Measurements from ENCODE around the gene BCAP31. TPM values are rescaled to one million over a fixed set of nuclear protein-coding genes. Genes with fewer than 3 reads are reported as not detected.
"Not testable (repeated sequence)": the region's sequence is repeated elsewhere in the genome, so short reads cannot be mapped to it uniquely, and the experiment has no call there.

Gene BCAP31
- total RNA-seq, 1 donor from 2014 or later, result 126 TPM

GRCh38 chrX:153755136-153755535 lies 30.9 kb upstream of the BCAP31 start:
- Histone ChIP-seq H3K4me3 (no peak overlapping the region), H3K27me3 (no peaks in the 10 kb centered on the region), H3K4me1 (no peaks in the 10 kb centered on the region), H3K36me3 (no peaks in the 10 kb centered on the region), H3K27ac (no peak overlapping the region), H3K9me3 (no peaks in the 10 kb centered on the region)
- TF ChIP-seq POLR2A (IDR thresholded peaks at IDR 0.05), result no peak
- TF ChIP-seq POLR2AphosphoS5 (IDR thresholded peaks at IDR 0.05; ENCODE audit: insufficient read depth in 1 of 2, low read depth in 1 of 2), result no peak
- TF ChIP-seq CTCF (IDR thresholded peaks at IDR 0.05), result no peak
- intact Hi-C loops (cut with DNase I), result no loop called here
- DNase-seq (ENCODE audit: extremely low spot score in 2 of 2), result no peak

GRCh38 chrX:153750127-153750774 lies 26.1 kb upstream of the BCAP31 start:
- Histone ChIP-seq H3K27me3 (no peaks in the 10 kb centered on the region), H3K4me1 (no peaks in the 10 kb centered on the region), H3K27ac (no peak overlapping the region), H3K4me3 (no peak overlapping the region), H3K36me3 (no peaks in the 10 kb centered on the region), H3K9me3 (no peaks in the 10 kb centered on the region)
- intact Hi-C loops (cut with DNase I), result no loop called here
- TF ChIP-seq POLR2A (IDR thresholded peaks at IDR 0.05), result no peak
- no peak for TF ChIP-seq POLR2AphosphoS5 (IDR thresholded peaks at IDR 0.05; ENCODE audit: insufficient read depth in 1 of 2, low read depth in 1 of 2)
- TF ChIP-seq CTCF (IDR thresholded peaks at IDR 0.05), result no peak
- no peak for DNase-seq (ENCODE audit: extremely low spot score in 2 of 2)

- H3K27ac ChIP-seq; intact Hi-C loops (cut with DNase I); H3K4me1 ChIP-seq; DNase-seq (ENCODE audit: extremely low spot score in 2 of 2); H3K9me3 ChIP-seq; H3K36me3 ChIP-seq; H3K27me3 ChIP-seq; H3K4me3 ChIP-seq: not testable (repeated sequence)
These were observed 24.8 kb upstream of the BCAP31 start for GRCh38 chrX:153749017-153749416.

GRCh38 chrX:153746991-153747390 lies 22.8 kb upstream of the BCAP31 start:
- intact Hi-C loops (cut with DNase I); H3K4me1 ChIP-seq; H3K27me3 ChIP-seq: not testable (repeated sequence)

GRCh38 chrX:153746359-153746758 lies 22.2 kb upstream of the BCAP31 start:
- Histone ChIP-seq H3K27ac (no peak overlapping the region), H3K36me3 (no peaks in the 10 kb centered on the region), H3K4me1 (peaks cover 5% of the 10 kb centered on the region), H3K9me3 (no peaks in the 10 kb centered on the region), H3K4me3 (no peak overlapping the region), H3K27me3 (no peaks in the 10 kb centered on the region)
- no peak for TF ChIP-seq CTCF (IDR thresholded peaks at IDR 0.05)
- TF ChIP-seq POLR2A (IDR thresholded peaks at IDR 0.05), result no peak
- no peak for TF ChIP-seq POLR2AphosphoS5 (IDR thresholded peaks at IDR 0.05; ENCODE audit: insufficient read depth in 1 of 2, low read depth in 1 of 2)
- intact Hi-C loops (cut with DNase I), result no loop called here
- no peak for DNase-seq (ENCODE audit: extremely low spot score in 2 of 2)

More at GRCh38 chrX:153746991-153747390, 22.8 kb upstream of the BCAP31 start:
- H3K9me3 ChIP-seq; DNase-seq (ENCODE audit: extremely low spot score in 2 of 2); H3K4me3 ChIP-seq; H3K27ac ChIP-seq; H3K36me3 ChIP-seq: not testable (repeated sequence)

GRCh38 chrX:153745067-153745433 lies 20.9 kb upstream of the BCAP31 start:
- H3K27ac ChIP-seq; H3K27me3 ChIP-seq; DNase-seq (ENCODE audit: extremely low spot score in 2 of 2); intact Hi-C loops (cut with DNase I); H3K4me1 ChIP-seq; H3K9me3 ChIP-seq; H3K4me3 ChIP-seq; H3K36me3 ChIP-seq: not testable (repeated sequence)

Data from vagina (tissue), 2 donors.